ENCODE measurements around the gene TNS3. TPM values are rescaled to one million over a fixed set of nuclear protein-coding genes. Genes with fewer than 3 reads are reported as not detected.

TNS3 gene
- total and polyA plus RNA-seq, 9 of the 15 experiments (the other 6 are each of a cell fraction or from before 2014, with no cell fraction given): 0.20 TPM; not detected in 8

DNA sequence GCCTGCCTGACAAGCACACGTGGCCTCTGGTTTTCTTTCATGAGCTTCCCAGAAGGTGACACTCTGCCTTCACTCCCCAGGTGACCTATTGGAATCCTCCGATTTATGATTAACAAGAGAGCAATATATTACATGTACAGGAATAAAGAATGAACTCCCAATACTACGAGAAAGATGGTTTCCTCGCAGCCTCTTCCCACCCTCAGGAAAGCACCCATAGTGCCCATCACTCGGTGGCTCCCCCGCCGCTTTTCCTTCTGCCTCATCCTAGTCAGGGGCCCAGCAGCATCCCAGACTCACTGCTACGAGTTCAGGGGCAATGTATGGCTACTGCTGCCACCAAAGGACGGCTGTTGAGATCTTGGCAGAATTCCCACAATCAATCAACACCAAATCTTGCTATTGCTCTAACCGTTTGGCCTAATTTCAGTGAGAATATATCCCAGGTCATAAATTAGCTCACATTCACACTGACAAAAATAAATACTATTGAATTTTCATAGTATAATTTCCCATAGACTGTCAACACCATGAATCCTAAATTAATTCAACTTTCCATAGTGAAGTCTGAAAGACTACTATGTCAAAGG is 196.3 kb downstream of the TNS3 start:
- no peaks in the 10 kb centered on the region for H3K9me1 ChIP-seq (ENCODE audit: control insufficient read depth, insufficient read depth, low read length)
- TF ChIP-seq CEBPB (tag; IDR thresholded peaks at IDR 0.05): no peak
- no peak for TF ChIP-seq ZC3H4 (CRISPR knock-in tag; IDR thresholded peaks at IDR 0.05; ENCODE audit: borderline replicate concordance)
- no peak for TF ChIP-seq MCM5 (IDR thresholded peaks at IDR 0.05; ENCODE audit: low read depth)
- no peak for TF ChIP-seq ASH1L (IDR thresholded peaks at IDR 0.05; ENCODE audit: borderline replicate concordance, low read depth, partially characterized antibody)
- TF ChIP-seq KDM4B (IDR thresholded peaks at IDR 0.05; ENCODE audit: borderline replicate concordance in 2 of 2, low read depth in 1 of 2): no peak
- no peak for TF ChIP-seq ZNF165 (CRISPR knock-in tag; IDR thresholded peaks at IDR 0.05; ENCODE audit: borderline replicate concordance)
- no peak for TF ChIP-seq KAT2B (IDR thresholded peaks at IDR 0.05; ENCODE audit: low read depth, low read length)
- TF ChIP-seq ZNF274 (IDR thresholded peaks at IDR 0.05; ENCODE audit: borderline replicate concordance, low read depth, low read length): no peak
- TF ChIP-seq ZNF311 (CRISPR knock-in tag; IDR thresholded peaks at IDR 0.05): no peak
- no peak for TF ChIP-seq POLR2H (tag; IDR thresholded peaks at IDR 0.05; ENCODE audit: low read depth)
- TF ChIP-seq, protein P1, sequence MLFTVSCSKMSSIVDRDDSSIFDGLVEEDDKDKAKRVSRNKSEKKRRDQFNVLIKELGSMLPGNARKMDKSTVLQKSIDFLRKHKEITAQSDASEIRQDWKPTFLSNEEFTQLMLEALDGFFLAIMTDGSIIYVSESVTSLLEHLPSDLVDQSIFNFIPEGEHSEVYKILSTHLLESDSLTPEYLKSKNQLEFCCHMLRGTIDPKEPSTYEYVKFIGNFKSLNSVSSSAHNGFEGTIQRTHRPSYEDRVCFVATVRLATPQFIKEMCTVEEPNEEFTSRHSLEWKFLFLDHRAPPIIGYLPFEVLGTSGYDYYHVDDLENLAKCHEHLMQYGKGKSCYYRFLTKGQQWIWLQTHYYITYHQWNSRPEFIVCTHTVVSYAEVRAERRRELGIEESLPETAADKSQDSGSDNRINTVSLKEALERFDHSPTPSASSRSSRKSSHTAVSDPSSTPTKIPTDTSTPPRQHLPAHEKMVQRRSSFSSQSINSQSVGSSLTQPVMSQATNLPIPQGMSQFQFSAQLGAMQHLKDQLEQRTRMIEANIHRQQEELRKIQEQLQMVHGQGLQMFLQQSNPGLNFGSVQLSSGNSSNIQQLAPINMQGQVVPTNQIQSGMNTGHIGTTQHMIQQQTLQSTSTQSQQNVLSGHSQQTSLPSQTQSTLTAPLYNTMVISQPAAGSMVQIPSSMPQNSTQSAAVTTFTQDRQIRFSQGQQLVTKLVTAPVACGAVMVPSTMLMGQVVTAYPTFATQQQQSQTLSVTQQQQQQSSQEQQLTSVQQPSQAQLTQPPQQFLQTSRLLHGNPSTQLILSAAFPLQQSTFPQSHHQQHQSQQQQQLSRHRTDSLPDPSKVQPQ (CRISPR knock-in tag; IDR thresholded peaks at IDR 0.05; ENCODE audit: borderline replicate concordance): no peak
- in situ Hi-C loops (cut with MboI): no loop called here
- no peaks in the 10 kb centered on the region for H3K79me2 ChIP-seq (ENCODE audit: control insufficient read depth, insufficient read depth, low read length)
- 0 out of 2 replicates have a peak, but pooled peaks cover 8% of the 10 kb centered on the region for H4K20me1 ChIP-seq (replicated peaks; ENCODE audit: control insufficient read depth, insufficient read depth, low read length)
- BruUV-seq (replicated peaks): no TSS peak
- intact Hi-C loops (cut with micrococcal nuclease): no loop called here
- ChIA-PET CTCF (ENCODE audit: low intra/inter-chr PET ratio) (no interaction called here), POLR2A (interaction anchor here (0.9 to 2.2 kb wide), 2 partner anchors 8 to 10 kb away, joined by 4 to 7 read pairs; no protein-coding TSS in a partner anchor)
- no peak overlapping the region for H3K27ac ChIP-seq (ENCODE audit: extremely low read depth, low read depth, low read length)
- no peak overlapping the region for H3K4me2 ChIP-seq (ENCODE audit: insufficient read depth, low read length)
- H3K27me3 ChIP-seq (ENCODE audit: control insufficient read depth in 2 of 2, insufficient read depth in 2 of 2, low read length in 2 of 2): peaks cover 16 to 63% of the 10 kb centered on the region in 2 experiments
- no peak overlapping the region for H3K9ac ChIP-seq (ENCODE audit: insufficient read depth in 1 of 2, low read depth in 2 of 2, low read length in 2 of 2)
- H3K4me3 ChIP-seq: no peak overlapping the region
- ATAC-seq: no peak
- DNase-seq (ENCODE audit: extremely low read depth in 1 of 4, low spot score in 3 of 4): no peak
- H3K4me1 ChIP-seq (replicated peaks in 1 of 2; ENCODE audit: control insufficient read depth in 2 of 2, insufficient read depth in 2 of 2, low read length in 2 of 2): no peaks in the 10 kb centered on the region
- WGBS (ENCODE audit: insufficient coverage, low coverage, missing lambda C conversion rate): 0% methylated on average over 10 of the region's 10 CpGs
- no peaks in the 10 kb centered on the region for H3K36me3 ChIP-seq (ENCODE audit: control insufficient read depth, insufficient read depth, low read length)
- H2AFZ ChIP-seq (ENCODE audit: low read depth, low read length): no peak overlapping the region
- no peaks in the 10 kb centered on the region for H3K9me3 ChIP-seq (replicated peaks; ENCODE audit: control insufficient read depth, insufficient read depth, low read depth, low read length)
- no peak for FAIRE-seq
